ENCODE measurements around the gene BAIAP2.

Gene BAIAP2

GRCh38 chr17:81160306-81160705, 125.4 kb downstream of the BAIAP2 start:
- no peak for DNase-seq (ENCODE audit: low read depth)

- no peak for DNase-seq (ENCODE audit: low read depth)
Measured at GRCh38 chr17:81160747-81161453, 125.9 kb downstream of the BAIAP2 start.

GRCh38 chr17:81161536-81161935, 126.6 kb downstream of the BAIAP2 start:
- no peak for DNase-seq (ENCODE audit: low read depth)

- no peak for DNase-seq (ENCODE audit: low read depth)
Measured at GRCh38 chr17:81161972-81162371, 127.0 kb downstream of the BAIAP2 start.

- no peak for DNase-seq (ENCODE audit: low read depth)
Measured at GRCh38 chr17:81162491-81162890, 127.5 kb downstream of the BAIAP2 start.

GRCh38 chr17:81163051-81163695, 128.2 kb downstream of the BAIAP2 start:
- no peak for DNase-seq (ENCODE audit: low read depth)

GRCh38 chr17:81163703-81164370, 128.9 kb downstream of the BAIAP2 start:
- DNase-seq (ENCODE audit: low read depth), result no peak

GRCh38 chr17:81164371-81165245, 129.7 kb downstream of the BAIAP2 start:
- no peak for DNase-seq (ENCODE audit: low read depth)

GRCh38 chr17:81165246-81166032, 130.5 kb downstream of the BAIAP2 start, which contains the start of gene PVALEF:
Gene PVALEF, plus strand, starts transcription at chr17:81165507. Its CDS starts 15,720 bp downstream, at chr17:81181227.
- no peak for DNase-seq (ENCODE audit: low read depth)

GRCh38 chr17:81166033-81166492, 131.1 kb downstream of the BAIAP2 start, which contains the start of gene AATK:
Gene AATK, minus strand, starts transcription at chr17:81166221. Its CDS starts 229 bp downstream, at chr17:81165992.
- no peak for DNase-seq (ENCODE audit: low read depth)
